ES-I3 (cell line): ENCODE measurements around the gene ABTB2.

Experiments used
- H3K36me3 ChIP-seq: 2 replicates; pipeline ENCODE4 v1.6.1; 2013; ENCODE audit warnings: mild to moderate bottlenecking, low read length, control low read depth, moderate library complexity; ENCODE audit not compliant: insufficient read depth
- H3K4me1 ChIP-seq: 2 replicates; pipeline ENCODE4 v1.6.1; 2013; ENCODE audit warnings: mild to moderate bottlenecking, control low read depth, low read length; ENCODE audit not compliant: insufficient read depth
- H3K9ac ChIP-seq: 2 replicates; pipeline ENCODE4 v1.6.1; 2013; ENCODE audit warnings: low read depth, mild to moderate bottlenecking, low read length, moderate library complexity
- H3K9me3 ChIP-seq: 2 replicates; pipeline ENCODE4 v1.6.1; 2013; ENCODE audit warnings: mild to moderate bottlenecking, low read length, moderate library complexity; ENCODE audit not compliant: control insufficient read depth, insufficient read depth

The ABTB2 gene

GRCh38 chr11:34355726-34356125 lies 2.1 kb downstream of the ABTB2 start:
- Histone ChIP-seq H3K4me1 (peaks cover 6% of the 10 kb centered on the region), H3K36me3 (no peaks in the 10 kb centered on the region), H3K9me3 (no peaks in the 10 kb centered on the region), H3K9ac (peak overlapping the region; percentile 73; the same call in 1 of the 2 replicates)

- Histone ChIP-seq H3K36me3 (no peaks in the 10 kb centered on the region), H3K9ac (no peak overlapping the region), H3K4me1 (peaks cover 6% of the 10 kb centered on the region)
Observed at GRCh38 chr11:34354782-34355181, 3.0 kb downstream of the ABTB2 start.

GRCh38 chr11:34353881-34354280 lies 3.9 kb downstream of the ABTB2 start:
- no peaks in the 10 kb centered on the region for H3K9me3 ChIP-seq
- H3K9ac ChIP-seq: no peak overlapping the region
- H3K36me3 ChIP-seq: no peaks in the 10 kb centered on the region
- H3K4me1 ChIP-seq: peaks cover 6% of the 10 kb centered on the region

More at GRCh38 chr11:34354782-34355181, 3.0 kb downstream of the ABTB2 start:
- H3K9me3 ChIP-seq: no peaks in the 10 kb centered on the region

- H3K9ac ChIP-seq: no peak overlapping the region
- no peaks in the 10 kb centered on the region for H3K9me3 ChIP-seq
- H3K4me1 ChIP-seq: peaks cover 6% of the 10 kb centered on the region
- H3K36me3 ChIP-seq: no peaks in the 10 kb centered on the region
Observed at GRCh38 chr11:34351687-34352469, 5.9 kb downstream of the ABTB2 start.

- no peak overlapping the region for H3K9ac ChIP-seq
- H3K36me3 ChIP-seq: no peaks in the 10 kb centered on the region
- peaks cover 6% of the 10 kb centered on the region for H3K4me1 ChIP-seq
- no peaks in the 10 kb centered on the region for H3K9me3 ChIP-seq
Observed at GRCh38 chr11:34351051-34351450, 6.8 kb downstream of the ABTB2 start.

- Histone ChIP-seq H3K36me3 (no peaks in the 10 kb centered on the region), H3K9me3 (no peaks in the 10 kb centered on the region), H3K4me1 (no peaks in the 10 kb centered on the region), H3K9ac (no peak overlapping the region)
Observed at GRCh38 chr11:34349882-34350281, 7.9 kb downstream of the ABTB2 start.

GRCh38 chr11:34348919-34349318 lies 8.9 kb downstream of the ABTB2 start:
- H3K36me3 ChIP-seq: no peaks in the 10 kb centered on the region
- H3K9ac ChIP-seq: no peak overlapping the region
- H3K9me3 ChIP-seq: no peaks in the 10 kb centered on the region
- H3K4me1 ChIP-seq: no peaks in the 10 kb centered on the region

- H3K36me3 ChIP-seq: no peaks in the 10 kb centered on the region
- H3K9me3 ChIP-seq: no peaks in the 10 kb centered on the region
- H3K9ac ChIP-seq: no peak overlapping the region
- no peaks in the 10 kb centered on the region for H3K4me1 ChIP-seq
Observed at GRCh38 chr11:34348096-34348495, 9.7 kb downstream of the ABTB2 start.

GRCh38 chr11:34346551-34346950 lies 11.3 kb downstream of the ABTB2 start:
- Histone ChIP-seq H3K36me3 (no peaks in the 10 kb centered on the region), H3K9ac (no peak overlapping the region), H3K9me3 (no peaks in the 10 kb centered on the region), H3K4me1 (0 out of 2 replicates have a peak, but pooled peaks cover 6% of the 10 kb centered on the region)

- H3K4me1 ChIP-seq: 0 out of 2 replicates have a peak, but pooled peaks cover 6% of the 10 kb centered on the region
- H3K36me3 ChIP-seq: no peaks in the 10 kb centered on the region
- H3K9ac ChIP-seq: no peak overlapping the region
- H3K9me3 ChIP-seq: no peaks in the 10 kb centered on the region
Observed at GRCh38 chr11:34345991-34346480, 11.8 kb downstream of the ABTB2 start.

GRCh38 chr11:34345540-34345876 lies 12.3 kb downstream of the ABTB2 start:
- Histone ChIP-seq H3K9me3 (no peaks in the 10 kb centered on the region), H3K36me3 (no peaks in the 10 kb centered on the region), H3K9ac (no peak overlapping the region), H3K4me1 (0 out of 2 replicates have a peak, but pooled peaks cover 6% of the 10 kb centered on the region)

- Histone ChIP-seq H3K9ac (no peak overlapping the region), H3K36me3 (no peaks in the 10 kb centered on the region), H3K9me3 (no peaks in the 10 kb centered on the region), H3K4me1 (0 out of 2 replicates have a peak, but pooled peaks cover 6% of the 10 kb centered on the region)
Observed at GRCh38 chr11:34344768-34345539, 12.9 kb downstream of the ABTB2 start.

- Histone ChIP-seq H3K36me3 (no peaks in the 10 kb centered on the region), H3K9me3 (no peaks in the 10 kb centered on the region), H3K9ac (no peak overlapping the region), H3K4me1 (0 out of 2 replicates have a peak, but pooled peaks cover 6% of the 10 kb centered on the region)
Observed at GRCh38 chr11:34344410-34344767, 13.4 kb downstream of the ABTB2 start.

GRCh38 chr11:34343686-34344085 lies 14.1 kb downstream of the ABTB2 start:
- no peaks in the 10 kb centered on the region for H3K36me3 ChIP-seq
- no peak overlapping the region for H3K9ac ChIP-seq
- no peaks in the 10 kb centered on the region for H3K9me3 ChIP-seq
- H3K4me1 ChIP-seq: 0 out of 2 replicates have a peak, but pooled peaks cover 6% of the 10 kb centered on the region

GRCh38 chr11:34343153-34343552 lies 14.7 kb downstream of the ABTB2 start:
- no peak overlapping the region for H3K9ac ChIP-seq
- no peaks in the 10 kb centered on the region for H3K36me3 ChIP-seq

More at GRCh38 chr11:34343153-34343552, 14.7 kb downstream of the ABTB2 start:
- H3K4me1 ChIP-seq: 0 out of 2 replicates have a peak, but pooled peaks cover 6% of the 10 kb centered on the region
- no peaks in the 10 kb centered on the region for H3K9me3 ChIP-seq
